ENCODE data around the gene TSPAN18. TPM values are rescaled to one million over a fixed set of nuclear protein-coding genes. Genes with fewer than 3 reads are reported as not detected.

Gene TSPAN18
- total RNA-seq, 4 donors from 2014 or later: 0.34 to 11.5 (median 2.7) TPM

DNA sequence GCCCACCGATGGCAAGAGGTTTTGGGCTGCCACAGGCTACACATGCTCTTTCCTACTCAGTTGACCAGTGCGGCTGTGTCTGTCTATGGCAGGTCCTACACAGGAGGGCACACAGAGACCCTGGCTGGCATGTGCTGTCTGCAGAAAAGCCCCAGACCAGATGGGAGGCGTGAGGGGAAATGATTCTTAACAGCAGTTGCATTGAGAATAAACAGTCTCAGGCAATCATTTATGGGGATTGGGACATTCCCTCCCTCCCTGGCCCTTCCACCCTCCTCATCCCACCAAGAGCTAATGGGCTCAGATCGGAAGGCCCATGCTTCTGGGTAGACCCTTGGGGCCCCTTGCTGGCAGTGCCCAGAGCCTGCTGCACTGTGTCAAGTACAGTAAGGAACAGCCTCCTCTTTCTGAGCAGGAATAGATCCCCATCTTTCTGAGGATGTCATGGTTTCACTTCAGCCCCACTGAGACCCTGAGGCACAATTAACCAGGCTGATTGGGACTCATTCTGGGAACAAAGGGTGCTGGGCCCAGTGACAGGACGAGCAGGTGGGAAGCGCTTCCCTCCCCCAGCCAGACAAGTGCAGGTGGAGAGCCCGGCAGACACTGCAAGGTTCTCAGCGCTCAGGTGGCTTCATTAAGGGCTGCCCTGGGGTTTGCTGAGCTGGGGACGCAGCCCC lies 28.3 kb downstream of the TSPAN18 start:
- TF ChIP-seq CTCF (IDR thresholded peaks at IDR 0.05; ENCODE audit: low read depth): no peak

DNA sequence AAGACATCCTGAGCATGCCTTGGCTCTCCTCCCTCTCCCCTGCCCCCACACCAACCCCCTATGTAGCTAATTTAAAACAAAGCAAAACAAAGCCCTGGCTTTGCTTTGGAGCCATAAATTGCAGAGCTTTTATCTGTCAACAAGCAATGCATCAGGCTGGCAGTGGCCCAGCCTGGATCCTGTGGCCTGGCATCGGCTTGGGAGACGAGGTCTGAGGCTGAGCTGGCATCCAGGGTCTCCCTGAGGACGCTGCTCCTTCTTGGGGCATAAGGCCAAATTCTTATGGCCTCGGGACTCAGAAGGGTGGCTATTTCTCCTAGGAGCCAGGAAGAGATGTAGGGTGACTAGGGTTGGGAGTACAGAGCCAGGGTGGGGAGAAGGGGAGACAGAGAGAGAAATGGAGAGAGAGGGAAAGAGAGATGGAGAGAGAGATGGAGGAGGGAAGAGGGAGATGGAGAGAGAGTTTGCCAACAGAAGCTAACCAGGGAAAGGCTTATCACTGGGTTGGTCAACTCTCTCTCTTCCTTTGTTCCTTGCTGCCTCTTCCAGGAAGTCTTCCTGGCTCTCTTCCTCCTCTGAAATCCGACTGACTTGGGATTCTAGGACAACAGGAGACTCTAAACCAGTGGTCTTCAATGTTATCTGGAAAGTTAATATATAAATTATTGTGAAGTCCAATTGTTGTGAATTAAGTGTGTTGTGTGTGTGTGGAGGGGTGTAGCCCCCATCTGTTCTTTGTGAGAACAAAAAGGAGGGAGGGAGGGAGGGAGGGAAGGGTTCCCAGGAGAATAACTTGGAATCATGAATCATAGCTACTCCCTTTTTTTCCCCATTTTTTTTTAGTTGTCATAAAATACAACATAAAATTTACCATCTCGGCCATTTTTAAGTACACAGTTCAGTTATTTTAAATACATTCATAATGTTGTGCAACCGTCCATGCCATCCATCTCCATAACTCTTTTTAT lies 29.1 kb downstream of the TSPAN18 start:
- no peak for TF ChIP-seq CTCF (IDR thresholded peaks at IDR 0.05; ENCODE audit: low read depth)

- no peak for TF ChIP-seq CTCF (IDR thresholded peaks at IDR 0.05; ENCODE audit: low read depth)
Observed at GRCh38 chr11:44758983-44759382, 32.2 kb downstream of the TSPAN18 start.

GRCh38 chr11:44759743-44760476 lies 33.1 kb downstream of the TSPAN18 start:
- no peak for TF ChIP-seq CTCF (IDR thresholded peaks at IDR 0.05; ENCODE audit: low read depth)

DNA sequence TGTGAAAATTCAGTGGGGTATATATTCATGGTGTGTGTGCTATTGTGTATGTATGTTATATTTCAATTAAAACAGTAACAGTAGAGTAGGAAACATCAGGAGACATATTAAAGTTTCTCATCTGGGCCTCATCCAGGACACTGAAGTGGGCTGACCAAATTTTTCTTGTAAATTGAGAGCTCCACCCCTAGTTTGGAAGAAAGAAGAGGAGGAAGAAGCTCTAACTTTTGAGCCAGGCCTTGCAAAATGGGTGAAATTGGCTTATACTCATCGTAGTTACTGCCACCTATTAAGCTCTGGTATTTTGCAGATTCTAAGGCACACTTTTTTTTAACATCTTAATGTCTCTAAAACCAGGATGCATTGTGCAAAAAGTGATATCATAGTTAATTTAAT lies 33.7 kb downstream of the TSPAN18 start:
- TF ChIP-seq CTCF (IDR thresholded peaks at IDR 0.05; ENCODE audit: low read depth): no peak

- no peak for TF ChIP-seq CTCF (IDR thresholded peaks at IDR 0.05; ENCODE audit: low read depth)
Observed at GRCh38 chr11:44760917-44761550, 34.3 kb downstream of the TSPAN18 start.
